Progenitor cell of endocrine pancreas (in vitro differentiated cells): Measurements from ENCODE around the gene TRIM37. TPM values are rescaled to one million over a fixed set of nuclear protein-coding genes. Genes with fewer than 3 reads are reported as not detected.

ENCODE experiments used
- DNase-seq: peaks from one replicate; pipeline ENCODE4 v3.0.0; 2021; ENCODE audit warnings: low spot score; ENCODE audit not compliant: unreplicated experiment
- H3K27ac Mint-ChIP-seq: 2 replicates; pipeline ENCODE4 v1.8.0; 2021; ENCODE audit warnings: mild to moderate bottlenecking, moderate library complexity, mixed read lengths
- H3K27me3 Mint-ChIP-seq: 2 replicates; pipeline ENCODE4 v1.8.0; 2021; ENCODE audit warnings: mixed read lengths
- H3K36me3 Mint-ChIP-seq: 2 replicates; pipeline ENCODE4 v1.8.0; 2022; ENCODE audit warnings: mixed read lengths; ENCODE audit not compliant: insufficient read depth
- H3K4me1 Mint-ChIP-seq: 2 replicates; pipeline ENCODE4 v1.8.0; 2021; ENCODE audit warnings: low read depth, mixed read lengths
- H3K4me3 Mint-ChIP-seq: 2 replicates; pipeline ENCODE4 v1.8.0; 2021; ENCODE audit warnings: low read depth, mild to moderate bottlenecking, moderate library complexity, mixed read lengths
- H3K9me3 Mint-ChIP-seq: 2 replicates; pipeline ENCODE4 v1.8.0; 2021; ENCODE audit warnings: low read depth, mixed read lengths
- total RNA-seq: library from RNA; stranded (reverse); gene quantifications from 2 replicates; pipeline ENCODE4 v1.2.1, GENCODE V29; 2021
- TF ChIP-seq, protein P1 (sequence below): fragments of 200-600 bp; sonication (generic); IDR thresholded peaks from one replicate; pipeline ENCODE4 v1.5.0; 2021; ENCODE audit warnings: antibody characterized with exemption, mild to moderate bottlenecking; ENCODE audit not compliant: unreplicated experiment

Gene TRIM37
- total RNA-seq, 1 donor from 2014 or later, result 25.9 TPM

- Mint-ChIP-seq H3K27ac (no peak overlapping the region), H3K4me1 (no peaks in the 10 kb centered on the region), H3K36me3 (no peaks in the 10 kb centered on the region), H3K9me3 (no peaks in the 10 kb centered on the region), H3K27me3 (no peaks in the 10 kb centered on the region), H3K4me3 (no peak overlapping the region)
- TF ChIP-seq, protein P1, sequence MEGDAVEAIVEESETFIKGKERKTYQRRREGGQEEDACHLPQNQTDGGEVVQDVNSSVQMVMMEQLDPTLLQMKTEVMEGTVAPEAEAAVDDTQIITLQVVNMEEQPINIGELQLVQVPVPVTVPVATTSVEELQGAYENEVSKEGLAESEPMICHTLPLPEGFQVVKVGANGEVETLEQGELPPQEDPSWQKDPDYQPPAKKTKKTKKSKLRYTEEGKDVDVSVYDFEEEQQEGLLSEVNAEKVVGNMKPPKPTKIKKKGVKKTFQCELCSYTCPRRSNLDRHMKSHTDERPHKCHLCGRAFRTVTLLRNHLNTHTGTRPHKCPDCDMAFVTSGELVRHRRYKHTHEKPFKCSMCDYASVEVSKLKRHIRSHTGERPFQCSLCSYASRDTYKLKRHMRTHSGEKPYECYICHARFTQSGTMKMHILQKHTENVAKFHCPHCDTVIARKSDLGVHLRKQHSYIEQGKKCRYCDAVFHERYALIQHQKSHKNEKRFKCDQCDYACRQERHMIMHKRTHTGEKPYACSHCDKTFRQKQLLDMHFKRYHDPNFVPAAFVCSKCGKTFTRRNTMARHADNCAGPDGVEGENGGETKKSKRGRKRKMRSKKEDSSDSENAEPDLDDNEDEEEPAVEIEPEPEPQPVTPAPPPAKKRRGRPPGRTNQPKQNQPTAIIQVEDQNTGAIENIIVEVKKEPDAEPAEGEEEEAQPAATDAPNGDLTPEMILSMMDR, result no peak
- no peak for DNase-seq
These were observed 130.1 kb downstream of the TRIM37 start for GRCh38 chr17:58976541-58976940.

DNA sequence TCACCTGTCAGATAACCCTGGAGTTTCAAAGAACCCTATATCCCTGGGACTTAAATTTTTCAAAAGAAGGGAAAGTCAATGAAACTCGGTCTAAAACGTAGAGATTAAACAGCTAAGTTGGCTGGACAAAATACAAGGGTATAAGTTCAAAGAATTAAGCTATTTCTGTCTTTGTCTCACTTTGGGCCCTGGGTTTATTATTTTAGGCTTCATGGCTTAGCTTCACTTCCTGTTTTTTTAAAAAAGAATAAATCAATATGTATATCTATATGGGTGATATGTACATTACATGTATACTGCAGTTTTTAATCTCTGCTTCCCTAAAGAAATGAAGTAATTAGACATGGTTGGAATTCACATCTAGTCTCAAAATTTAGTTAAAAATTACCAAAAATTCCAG lies 132.3 kb downstream of the TRIM37 start:
- DNase-seq, result no peak
- TF ChIP-seq, protein P1, result no peak
- Mint-ChIP-seq H3K27ac (no peak overlapping the region), H3K9me3 (no peaks in the 10 kb centered on the region), H3K4me3 (no peak overlapping the region), H3K4me1 (no peaks in the 10 kb centered on the region), H3K36me3 (no peaks in the 10 kb centered on the region), H3K27me3 (no peaks in the 10 kb centered on the region)

GRCh38 chr17:58970609-58971450 lies 135.8 kb downstream of the TRIM37 start:
- DNase-seq, result no peak
- no peak overlapping the region for H3K4me3 Mint-ChIP-seq
- H3K27me3 Mint-ChIP-seq, result no peaks in the 10 kb centered on the region
- TF ChIP-seq, protein P1, result no peak
- H3K4me1 Mint-ChIP-seq, result no peaks in the 10 kb centered on the region
- H3K27ac Mint-ChIP-seq, result no peak overlapping the region
- H3K36me3 Mint-ChIP-seq, result no peaks in the 10 kb centered on the region
- no peaks in the 10 kb centered on the region for H3K9me3 Mint-ChIP-seq

- Mint-ChIP-seq H3K27me3 (no peaks in the 10 kb centered on the region), H3K4me3 (no peak overlapping the region), H3K9me3 (no peaks in the 10 kb centered on the region), H3K27ac (no peak overlapping the region), H3K36me3 (no peaks in the 10 kb centered on the region), H3K4me1 (no peaks in the 10 kb centered on the region)
- TF ChIP-seq, protein P1, result no peak
- no peak for DNase-seq
These were observed 137.1 kb downstream of the TRIM37 start for GRCh38 chr17:58969612-58970011.

DNA sequence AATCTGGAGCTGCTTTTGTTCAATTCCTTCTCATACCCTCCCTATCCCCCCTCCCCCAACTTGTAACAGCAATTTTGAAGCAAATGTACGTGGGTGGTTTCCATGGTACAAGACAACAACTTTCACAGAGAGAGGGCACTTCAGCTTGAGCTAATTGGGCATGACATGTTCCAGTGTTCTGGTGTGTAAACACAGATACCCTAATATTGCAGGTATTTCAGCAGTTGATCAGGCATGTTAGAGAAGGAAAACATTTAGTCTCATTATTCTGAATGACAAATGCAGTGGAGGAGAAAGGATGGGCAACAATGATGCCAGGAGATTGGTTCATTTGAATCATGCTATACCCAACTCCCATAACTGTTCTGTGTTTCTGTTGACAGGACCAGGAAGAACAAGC lies 137.5 kb downstream of the TRIM37 start:
- Mint-ChIP-seq H3K4me3 (no peak overlapping the region), H3K36me3 (no peaks in the 10 kb centered on the region), H3K27ac (no peak overlapping the region), H3K4me1 (no peaks in the 10 kb centered on the region), H3K27me3 (no peaks in the 10 kb centered on the region), H3K9me3 (no peaks in the 10 kb centered on the region)
- no peak for DNase-seq
- TF ChIP-seq, protein P1, result no peak
